IMR-90 (cell line): ENCODE results near the gene ZNF366. TPM values are rescaled to one million over a fixed set of nuclear protein-coding genes. Genes with fewer than 3 reads are reported as not detected.

Experiments
- ATAC-seq: fragments of 200-7000 bp; cut with Tn5 transposase; 2 replicates; pipeline ENCODE4 v1.9.1; 2020; ENCODE audit warnings: low read depth, mild to moderate bottlenecking, moderate library complexity
- BruUV-seq: library from RNA; stranded (reverse); fragments of 400-500 nt; replicated peaks from 2 replicates; lab custom pipeline; 2021; lab: Mats Ljungman, UMichigan
- CTCF ChIA-PET: fragments of 300-600 bp; formaldehyde crosslinking; extraction: SDS; loops from one replicate; lab custom pipeline; 2021; ENCODE audit warnings: antibody characterized with exemption; lab: Yijun Ruan, JAX
- POLR2A ChIA-PET: fragments of 300-600 bp; sonication (Branson Sonifier 250); formaldehyde crosslinking; loops from one replicate; lab custom pipeline; 2022; ENCODE audit warnings: antibody characterized with exemption; ENCODE audit not compliant: unreplicated experiment; lab: Charles Lee
- DNase-seq: peaks from one replicate; pipeline ENCODE4 v3.0.0; 2013
- H2AFZ ChIP-seq: replicated peaks from 2 replicates; pipeline ENCODE3; 2013; ENCODE audit warnings: low read length, mild to moderate bottlenecking; ENCODE audit not compliant: poor library complexity
- H2AK5ac ChIP-seq: 2 replicates; pipeline ENCODE4 v1.6.1; 2013; ENCODE audit warnings: low read depth, low read length, inconsistent platforms
- H2AK9ac ChIP-seq: replicated peaks from 2 replicates; pipeline ENCODE3; 2013; ENCODE audit warnings: mild to moderate bottlenecking, low read depth, low read length, moderate library complexity; ENCODE audit not compliant: poor library complexity
- H2BK120ac ChIP-seq: 2 replicates; pipeline ENCODE4 v1.6.1; 2013; ENCODE audit warnings: low read depth, low read length, inconsistent platforms
- H2BK15ac ChIP-seq: 3 replicates; pipeline ENCODE4 v1.6.1; 2013; ENCODE audit warnings: low read depth, low read length, inconsistent platforms
- H2BK20ac ChIP-seq: 2 replicates; pipeline ENCODE4 v1.6.1; 2013; ENCODE audit warnings: low read depth, mild to moderate bottlenecking, inconsistent platforms, low read length, moderate library complexity
- H2BK5ac ChIP-seq: 2 replicates; pipeline ENCODE4 v1.6.1; 2013; ENCODE audit warnings: mild to moderate bottlenecking, low read depth, low read length, inconsistent platforms; ENCODE audit not compliant: poor library complexity, severe bottlenecking
- H3K14ac ChIP-seq: replicated peaks from 2 replicates; pipeline ENCODE4 v1.6.1; 2013; ENCODE audit warnings: low read depth, low read length, inconsistent platforms
- H3K18ac ChIP-seq: 2 replicates; pipeline ENCODE4 v1.6.1; 2013; ENCODE audit warnings: low read depth, low read length, control low read depth
- H3K23ac ChIP-seq: 2 replicates; pipeline ENCODE4 v1.6.1; 2013; ENCODE audit warnings: low read depth, low read length, inconsistent platforms
- H3K27ac ChIP-seq: 2 replicates; pipeline ENCODE4 v1.5.1; 2013; ENCODE audit warnings: mild to moderate bottlenecking, control low read depth, low read length; ENCODE audit not compliant: insufficient read depth
- H3K27me3 ChIP-seq: 2 replicates; pipeline ENCODE4 v1.6.1; 2013; ENCODE audit warnings: low read length; ENCODE audit not compliant: control insufficient read depth, insufficient read depth
- H3K36me3 ChIP-seq: 2 replicates; pipeline ENCODE4 v1.6.1; 2013; ENCODE audit warnings: low read length, mixed read lengths; ENCODE audit not compliant: control insufficient read depth, insufficient read depth
- H3K4ac ChIP-seq: 2 replicates; pipeline ENCODE4 v1.6.1; 2013; ENCODE audit warnings: low read depth, low read length, inconsistent platforms
- H3K4me1 ChIP-seq: 2 replicates; pipeline ENCODE4 v1.6.1; 2013; ENCODE audit warnings: low read length, mixed read lengths; ENCODE audit not compliant: control insufficient read depth, insufficient read depth
- H3K4me2 ChIP-seq: 2 replicates; pipeline ENCODE4 v1.6.1; 2013; ENCODE audit warnings: low read depth, mild to moderate bottlenecking, control low read depth, low read length, moderate library complexity
- H3K4me3 ChIP-seq: 2 replicates; pipeline ENCODE4 v1.5.1; 2013; ENCODE audit warnings: low read depth, mild to moderate bottlenecking, control low read depth, low read length, moderate library complexity; ENCODE audit not compliant: insufficient read depth
- H3K56ac ChIP-seq: 2 replicates; pipeline ENCODE4 v1.6.1; 2013; ENCODE audit warnings: low read length, inconsistent platforms; ENCODE audit not compliant: insufficient read depth; ENCODE audit errors: extremely low read depth
- H3K79me1 ChIP-seq, 2 experiments: 2 replicates each; pipeline ENCODE4 v1.6.1; 2013; ENCODE audit warnings: low read length in 2 of 2, inconsistent platforms in 1 of 2, low read depth in 1 of 2
- H3K9ac ChIP-seq: 2 replicates; pipeline ENCODE4 v1.6.1; 2013; ENCODE audit warnings: low read depth, low read length, control low read depth
- H3K9me1 ChIP-seq: 2 replicates; pipeline ENCODE4 v1.6.1; 2013; ENCODE audit warnings: low read length, inconsistent platforms; ENCODE audit not compliant: insufficient read depth
- H3K9me3 ChIP-seq: 2 replicates; pipeline ENCODE4 v1.6.1; 2013; ENCODE audit warnings: low read length; ENCODE audit not compliant: control insufficient read depth, insufficient read depth
- H4K20me1 ChIP-seq: 2 replicates; pipeline ENCODE4 v1.6.1; 2013; ENCODE audit warnings: low read length, inconsistent platforms; ENCODE audit not compliant: insufficient read depth
- H4K5ac ChIP-seq: 2 replicates; pipeline ENCODE4 v1.6.1; 2013; ENCODE audit warnings: mild to moderate bottlenecking, low read depth, low read length, control low read depth
- H4K8ac ChIP-seq, 2 experiments: 2 replicates each; pipeline ENCODE4 v1.6.1; 2013; ENCODE audit warnings: low read depth in 2 of 2, low read length in 2 of 2, control low read depth in 1 of 2, inconsistent platforms in 1 of 2
- H4K91ac ChIP-seq: 2 replicates; pipeline ENCODE4 v1.6.1; 2013; ENCODE audit warnings: low read depth, low read length, inconsistent platforms; ENCODE audit not compliant: insufficient read depth
- RCOR1 ChIP-seq: IDR thresholded peaks from 2 replicates; pipeline ENCODE4 v1.6.1; 2012; ENCODE audit warnings: mild to moderate bottlenecking, low read length, improper control_type of control experiment; ENCODE audit not compliant: insufficient replicate concordance
- SMC3 ChIP-seq: fragments of 150-350 bp; IDR thresholded peaks from 2 replicates; pipeline ENCODE4 v1.6.1; 2016; ENCODE audit warnings: low read depth, mild to moderate bottlenecking, antibody characterized with exemption, low read length, moderate library complexity
- dilution Hi-C: fragments of 300-500 bp; cut with HindIII; formaldehyde crosslinking; loops from one replicate; pipeline ENCODE4 v1.14.3; 2018; ENCODE audit warnings: low sequenced_read_pairs; ENCODE audit not compliant: unreplicated experiment
- in situ Hi-C: fragments of 300-500 bp; cut with MboI; formaldehyde crosslinking; loops from 3 replicates; pipeline ENCODE4 v1.14.3; 2019; ENCODE audit warnings: low sequenced_read_pairs, inconsistent platforms, mixed read lengths
- intact Hi-C: fragments of 100-400 bp; cut with micrococcal nuclease; formaldehyde crosslinking; loops from 2 replicates; pipeline ENCODE4 v1.10.0; 2022
- polyA plus RNA-seq, 3 experiments: library from polyadenylated mRNA; depleted of rRNA; stranded (reverse); fragments of >200 nt; gene quantifications; 2 replicates each; pipeline ENCODE4 v1.2.3, GENCODE V29; 2012; ENCODE audit warnings: low replicate concordance in 1 of 3
- total RNA-seq: library from RNA; depleted of rRNA; stranded (reverse); fragments of >200 nt; gene quantifications from 2 replicates; pipeline ENCODE4 v1.2.3, GENCODE V29; 2012

The ZNF366 gene
- total and polyA plus RNA-seq, 2 of the 4 experiments (the other 2 are of a cell fraction) = not detected

DNA sequence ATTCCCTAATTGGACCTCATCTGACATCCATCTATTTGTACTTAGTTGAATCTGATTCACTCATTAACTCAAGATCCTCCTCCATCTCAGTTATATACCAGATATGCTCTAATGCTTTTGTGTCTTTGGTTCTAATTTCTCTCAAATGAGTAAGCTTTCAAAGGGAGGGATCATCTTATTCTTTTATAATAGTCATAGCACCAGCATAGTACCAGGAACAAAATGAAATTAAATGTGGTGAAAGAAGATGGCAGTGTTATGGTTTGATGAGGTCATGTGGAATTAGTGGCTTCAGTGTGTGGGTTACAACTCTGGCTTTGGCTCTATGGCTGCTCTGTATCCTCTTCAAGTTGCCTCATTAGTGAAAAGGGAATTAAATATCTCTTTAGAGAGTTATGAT, 32.5 kb upstream of the ZNF366 start:
- no peak for TF ChIP-seq RCOR1
- TF ChIP-seq SMC3 = no peak
- in situ Hi-C loops = no loop called here
- Histone ChIP-seq H3K4me3 (no peak overlapping the region), H2AK9ac (no peak overlapping the region), H3K23ac (no peak overlapping the region), H3K27ac (no peak overlapping the region), H3K4me1 (no peaks in the 10 kb centered on the region), H4K20me1 (no peaks in the 10 kb centered on the region), H3K27me3 (no peaks in the 10 kb centered on the region; the same call in 1 of the 2 replicates), H3K36me3 (no peaks in the 10 kb centered on the region), H2BK15ac (no peak overlapping the region), H3K14ac (no peak overlapping the region), H3K18ac (no peak overlapping the region), H3K4me2 (no peak overlapping the region), H4K91ac (no peak overlapping the region), H2BK20ac (no peak overlapping the region), H2AK5ac (no peak overlapping the region), H2AFZ (no peak overlapping the region), H3K9me1 (no peaks in the 10 kb centered on the region), H3K56ac (no peak overlapping the region), H4K8ac (no peak overlapping the region), H3K4ac (no peak overlapping the region), H2BK120ac (no peak overlapping the region), H2BK5ac (no peak overlapping the region), H3K9me3 (no peaks in the 10 kb centered on the region), H3K79me1 (no peaks in the 10 kb centered on the region), H4K5ac (no peak overlapping the region), H3K9ac (no peak overlapping the region)
- no TSS peak for BruUV-seq
- ATAC-seq (no peak), DNase-seq (no peak)
- dilution Hi-C loops = no loop called here
- CTCF ChIA-PET = no interaction called here
- POLR2A ChIA-PET = no interaction called here
- intact Hi-C loops = no loop called here
